HepG2 (cell line): ENCODE data around the gene RGP1. TPM values are rescaled to one million over a fixed set of nuclear protein-coding genes. Genes with fewer than 3 reads are reported as not detected.
A peak's percentile ranks its signal among the peaks of the same experiment; 100 is the strongest.

Source experiments
- ARHGAP35 ChIP-seq: sonication (generic); formaldehyde crosslinking; IDR thresholded peaks from 2 replicates; pipeline ENCODE4 v1.9.0; 2022; ENCODE audit warnings: mild to moderate bottlenecking, inconsistent platforms, moderate library complexity, missing genetic modification reagents, borderline replicate concordance
- CREB1 ChIP-seq, 2 experiments: fragments of 450-650 bp in 1 of 2; IDR thresholded peaks; 2 replicates each; pipeline ENCODE4 v1.6.1; 2016 to 2017; ENCODE audit warnings: control low read depth in 1 of 2, mild to moderate bottlenecking in 1 of 2, missing compliant biosample characterization in 1 of 2, missing genetic modification characterization in 1 of 2
- CREM ChIP-seq, 2 experiments: sonication (generic) in 1 of 2; formaldehyde crosslinking in 1 of 2; IDR thresholded peaks; 2 replicates each; pipeline versions ENCODE4 v1.4.0 to v1.6.1; 2016 to 2020; ENCODE audit warnings: antibody characterized with exemption in 1 of 2, mild to moderate bottlenecking in 1 of 2, missing genetic modification reagents in 1 of 2
- ERF ChIP-seq: IDR thresholded peaks from 2 replicates; pipeline ENCODE4 v1.6.1; 2018; ENCODE audit warnings: missing biosample characterization, missing genetic modification reagents
- HNF4G ChIP-seq, 2 experiments: sonication (generic) in 1 of 2; formaldehyde crosslinking in 1 of 2; IDR thresholded peaks; 2 replicates each; pipeline versions ENCODE4 v1.4.0 to v1.6.1; 2011 to 2020; ENCODE audit warnings: borderline replicate concordance in 2 of 2, low read depth in 2 of 2, mild to moderate bottlenecking in 2 of 2, low read length in 1 of 2, missing genetic modification reagents in 1 of 2, moderate library complexity in 1 of 2
- KAT2B ChIP-seq: fragments of 150-350 bp; IDR thresholded peaks from 2 replicates; pipeline ENCODE4 v1.6.1; 2014; ENCODE audit warnings: low read depth, low read length, borderline replicate concordance
- MBD4 ChIP-seq: IDR thresholded peaks from 2 replicates; pipeline ENCODE4 v1.6.1; 2012; ENCODE audit warnings: low read length, inconsistent platforms, borderline replicate concordance
- NR2F2 ChIP-seq: IDR thresholded peaks from 2 replicates; pipeline ENCODE4 v1.6.1; 2012; ENCODE audit warnings: low read depth, inconsistent platforms, borderline replicate concordance
- NR2F6 ChIP-seq, 2 experiments: IDR thresholded peaks; 2 replicates each; pipeline ENCODE4 v1.6.1; 2016; ENCODE audit warnings: antibody characterized with exemption in 1 of 2, mild to moderate bottlenecking in 1 of 2
- PRMT3 ChIP-seq: sonication (generic); formaldehyde crosslinking; IDR thresholded peaks from 2 replicates; pipeline ENCODE4 v1.8.1; 2022; ENCODE audit warnings: low read depth, mild to moderate bottlenecking, moderate library complexity, missing genetic modification reagents, borderline replicate concordance
- SNAPC2 ChIP-seq: sonication (generic); formaldehyde crosslinking; IDR thresholded peaks from 2 replicates; pipeline ENCODE4 v1.8.1; 2022; ENCODE audit warnings: mild to moderate bottlenecking, missing genetic modification reagents
- TBX2 ChIP-seq: sonication (generic); formaldehyde crosslinking; IDR thresholded peaks from 2 replicates; pipeline ENCODE4 v1.5.0; 2020; ENCODE audit warnings: missing genetic modification reagents, mild to moderate bottlenecking, borderline replicate concordance
- TCF12 ChIP-seq, 2 experiments: fragments of 450-650 bp in 1 of 2; sonication (generic) in 1 of 2; formaldehyde crosslinking in 1 of 2; IDR thresholded peaks; 2 replicates each; pipeline versions ENCODE4 v1.6.1 to v1.8.0; 2017 to 2022; ENCODE audit warnings: antibody characterized with exemption in 1 of 2, mild to moderate bottlenecking in 1 of 2, missing genetic modification reagents in 1 of 2, moderate library complexity in 1 of 2
- TOE1 ChIP-seq: sonication (generic); formaldehyde crosslinking; IDR thresholded peaks from 2 replicates; pipeline ENCODE4 v1.4.0; 2020; ENCODE audit warnings: mild to moderate bottlenecking, missing genetic modification reagents
- ZFX ChIP-seq: sonication (generic); formaldehyde crosslinking; IDR thresholded peaks from 2 replicates; pipeline ENCODE4 v1.4.0; 2020; ENCODE audit warnings: mild to moderate bottlenecking, low read depth, missing genetic modification reagents, moderate library complexity
- ZNF180 ChIP-seq: sonication (generic); formaldehyde crosslinking; IDR thresholded peaks from 2 replicates; pipeline ENCODE4 v1.4.0; 2020; ENCODE audit warnings: low read depth, missing genetic modification reagents, borderline replicate concordance
- ZNF567 ChIP-seq: sonication (generic); formaldehyde crosslinking; IDR thresholded peaks from 2 replicates; pipeline ENCODE4 v1.8.1; 2023; ENCODE audit warnings: mild to moderate bottlenecking, missing genetic modification reagents, borderline replicate concordance
- ZNF570 ChIP-seq: sonication (generic); formaldehyde crosslinking; IDR thresholded peaks from 2 replicates; pipeline ENCODE4 v1.4.0; 2020; ENCODE audit warnings: mild to moderate bottlenecking, missing genetic modification reagents, borderline replicate concordance
- ZNF775 ChIP-seq: sonication (generic); formaldehyde crosslinking; IDR thresholded peaks from 2 replicates; pipeline ENCODE4 v1.4.0; 2020; ENCODE audit warnings: missing genetic modification reagents, mild to moderate bottlenecking, moderate library complexity, borderline replicate concordance
- polyA plus RNA-seq, 8 experiments: library from polyadenylated mRNA; depleted of rRNA in 3 of 8; stranded (reverse) in 7 of 8; unstranded in 1 of 8; fragments of >200 nt; fragmentation: Illumina TruSeq in 4 of 8; extraction: Trizol in 4 of 8; gene quantifications; 2 replicates each; pipeline versions ENCODE4 v1.2.1 to v1.2.3, GENCODE V29; 2011 to 2016; ENCODE audit warnings: low read depth in 4 of 8, missing spikeins in 1 of 8, mixed read lengths in 1 of 8; ENCODE audit not compliant: insufficient read depth in 1 of 8
- total RNA-seq, 5 experiments: library from RNA; depleted of rRNA; stranded (reverse); fragments of >200 nt; fragmentation: Illumina TruSeq; extraction: Trizol; gene quantifications; 2 replicates each; pipeline ENCODE4 v1.2.3, GENCODE V29; 2016; ENCODE audit warnings: low read depth in 1 of 5
- TF ChIP-seq, protein P1 (sequence below): IDR thresholded peaks from 2 replicates; pipeline ENCODE4 v1.6.1; 2016; ENCODE audit warnings: low read depth
- TF ChIP-seq, protein P2 (sequence below): sonication (generic); formaldehyde crosslinking; IDR thresholded peaks from 2 replicates; pipeline ENCODE4 v1.4.0; 2020; ENCODE audit warnings: missing genetic modification reagents

The RGP1 gene
- total and polyA plus RNA-seq, 2 of the 13 experiments (the other 11 are each of a cell fraction or from before 2014, with no cell fraction given): 12.7 to 21.0 TPM

DNA sequence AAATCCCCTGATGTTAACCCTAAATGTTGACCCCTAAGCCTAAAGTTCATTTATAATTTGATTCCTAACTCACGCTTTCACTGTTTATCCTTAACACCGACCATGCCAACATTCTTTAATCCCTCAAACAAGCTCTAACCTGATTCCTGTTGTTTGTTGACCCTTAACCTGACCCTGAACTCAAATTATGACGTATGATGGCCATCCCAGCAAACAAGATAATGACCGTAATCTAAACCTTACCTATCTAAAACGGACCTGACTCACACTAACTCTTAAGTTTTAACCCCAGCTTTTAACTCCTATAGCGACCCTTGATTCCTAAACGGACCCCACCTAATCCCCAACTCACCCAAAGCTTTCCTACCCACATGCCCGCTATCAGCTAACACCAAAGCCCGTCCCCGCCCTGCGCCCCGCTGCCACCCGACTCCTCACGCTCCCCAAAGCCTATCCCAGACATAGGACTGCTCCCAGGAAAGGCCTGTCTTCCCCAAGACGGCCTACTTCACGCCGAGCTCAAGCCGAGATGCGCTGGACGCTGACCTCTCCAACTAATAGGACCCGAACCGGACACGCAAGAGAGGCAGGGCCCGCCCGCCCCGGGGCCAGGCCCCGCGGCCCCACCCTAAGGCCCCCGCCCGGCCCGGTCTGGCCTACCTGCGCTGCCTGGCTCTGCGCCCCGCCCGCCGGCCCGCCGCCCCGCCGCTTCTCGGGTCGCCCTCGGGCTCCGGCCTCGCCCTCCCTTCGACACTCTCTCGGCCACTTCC lies 17.5 kb upstream of the RGP1 start (continued):
- TF ChIP-seq SNAPC2 (CRISPR knock-in tag) (no peak), CREM (IDR thresholded peaks at IDR 0.05) (peak; percentile 66; the same call in 1 of the 2 replicates), CREM (CRISPR knock-in tag; IDR thresholded peaks at IDR 0.05) (no peak), ERF (CRISPR knock-in tag) (no peak), PRMT3 (no peak), TOE1 (no peak), MBD4 (no peak), ZNF570 (CRISPR knock-in tag) (no peak), ZFX (CRISPR knock-in tag) (no peak; the same call in 1 of the 2 replicates), ZNF567 (0 out of 2 replicates have a peak, but pooled peaks have one; percentile 10), ZNF180 (CRISPR knock-in tag) (no peak), ZNF775 (CRISPR knock-in tag) (no peak), ARHGAP35 (CRISPR knock-in tag) (no peak), HNF4G (IDR thresholded peaks at IDR 0.05; ENCODE audit: borderline replicate concordance, low read depth, low read length) (no peak), HNF4G (CRISPR knock-in tag; IDR thresholded peaks at IDR 0.05; ENCODE audit: borderline replicate concordance, low read depth) (no peak), NR2F6 (IDR thresholded peaks at IDR 0.05) (peak; percentile 86), NR2F6 (CRISPR knock-in tag; IDR thresholded peaks at IDR 0.05) (peak; percentile 80), CREB1 (IDR thresholded peaks at IDR 0.05) (peak; percentile 89), CREB1 (CRISPR knock-in tag; IDR thresholded peaks at IDR 0.05) (peak; percentile 73), TCF12 (IDR thresholded peaks at IDR 0.05) (no peak), TCF12 (CRISPR knock-in tag; IDR thresholded peaks at IDR 0.05) (no peak), NR2F2 (peak; percentile 76; the same call in 1 of the 2 replicates), TBX2 (CRISPR knock-in tag) (no peak), KAT2B (no peak)
- TF ChIP-seq, protein P1, sequence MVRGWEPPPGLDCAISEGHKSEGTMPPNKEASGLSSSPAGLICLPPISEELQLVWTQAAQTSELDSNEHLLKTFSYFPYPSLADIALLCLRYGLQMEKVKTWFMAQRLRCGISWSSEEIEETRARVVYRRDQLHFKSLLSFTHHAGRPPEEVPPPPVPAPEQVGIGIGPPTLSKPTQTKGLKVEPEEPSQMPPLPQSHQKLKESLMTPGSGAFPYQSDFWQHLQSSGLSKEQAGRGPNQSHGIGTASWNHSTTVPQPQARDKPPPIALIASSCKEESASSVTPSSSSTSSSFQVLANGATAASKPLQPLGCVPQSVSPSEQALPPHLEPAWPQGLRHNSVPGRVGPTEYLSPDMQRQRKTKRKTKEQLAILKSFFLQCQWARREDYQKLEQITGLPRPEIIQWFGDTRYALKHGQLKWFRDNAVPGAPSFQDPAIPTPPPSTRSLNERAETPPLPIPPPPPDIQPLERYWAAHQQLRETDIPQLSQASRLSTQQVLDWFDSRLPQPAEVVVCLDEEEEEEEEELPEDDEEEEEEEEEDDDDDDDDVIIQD (CRISPR knock-in tag): no peak; the same call in 1 of the 2 replicates
- TF ChIP-seq, protein P2, sequence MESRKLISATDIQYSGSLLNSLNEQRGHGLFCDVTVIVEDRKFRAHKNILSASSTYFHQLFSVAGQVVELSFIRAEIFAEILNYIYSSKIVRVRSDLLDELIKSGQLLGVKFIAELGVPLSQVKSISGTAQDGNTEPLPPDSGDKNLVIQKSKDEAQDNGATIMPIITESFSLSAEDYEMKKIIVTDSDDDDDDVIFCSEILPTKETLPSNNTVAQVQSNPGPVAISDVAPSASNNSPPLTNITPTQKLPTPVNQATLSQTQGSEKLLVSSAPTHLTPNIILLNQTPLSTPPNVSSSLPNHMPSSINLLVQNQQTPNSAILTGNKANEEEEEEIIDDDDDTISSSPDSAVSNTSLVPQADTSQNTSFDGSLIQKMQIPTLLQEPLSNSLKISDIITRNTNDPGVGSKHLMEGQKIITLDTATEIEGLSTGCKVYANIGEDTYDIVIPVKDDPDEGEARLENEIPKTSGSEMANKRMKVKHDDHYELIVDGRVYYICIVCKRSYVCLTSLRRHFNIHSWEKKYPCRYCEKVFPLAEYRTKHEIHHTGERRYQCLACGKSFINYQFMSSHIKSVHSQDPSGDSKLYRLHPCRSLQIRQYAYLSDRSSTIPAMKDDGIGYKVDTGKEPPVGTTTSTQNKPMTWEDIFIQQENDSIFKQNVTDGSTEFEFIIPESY (CRISPR knock-in tag): no peak
